Mucosa of stomach (tissue), 1 donor: ENCODE results near the gene ZMYND19.
A peak's percentile ranks its signal among the peaks of the same experiment; 100 is the strongest.
"Not testable (repeated sequence)": the region's sequence is repeated elsewhere in the genome, so short reads cannot be mapped to it uniquely, and the experiment has no call there.

Source experiments
- H3K27me3 ChIP-seq: one replicate; pipeline ENCODE4 v1.7.0; 2013; ENCODE audit warnings: mild to moderate bottlenecking, low read length; ENCODE audit not compliant: control insufficient read depth, insufficient read depth
- H3K36me3 ChIP-seq: one replicate; pipeline ENCODE4 v1.7.0; 2013; ENCODE audit warnings: low read length; ENCODE audit not compliant: control insufficient read depth, insufficient read depth
- H3K4me1 ChIP-seq: one replicate; pipeline ENCODE4 v1.7.0; 2013; ENCODE audit warnings: mild to moderate bottlenecking, low read length; ENCODE audit not compliant: control insufficient read depth, insufficient read depth
- H3K4me3 ChIP-seq: one replicate; pipeline ENCODE4 v1.7.0; 2013; ENCODE audit warnings: low read length
- H3K9ac ChIP-seq: one replicate; pipeline ENCODE4 v1.7.0; 2013; ENCODE audit warnings: mild to moderate bottlenecking, low read length, moderate library complexity
- H3K9me3 ChIP-seq: one replicate; pipeline ENCODE4 v1.7.0; 2013; ENCODE audit warnings: mild to moderate bottlenecking, low read length, moderate library complexity; ENCODE audit not compliant: control insufficient read depth
- donor health status: Pancreatic carcinoma.

The ZMYND19 gene

GRCh38 chr9:137590469-137591383 is at the start of gene ZMYND19:
ZMYND19 (minus strand) TSS chr9:137590512; CDS start chr9:137590263, 249 bp downstream.
- no peaks in the 10 kb centered on the region for H3K27me3 ChIP-seq
- peaks cover 4% of the 10 kb centered on the region for H3K36me3 ChIP-seq
- peaks cover 31% of the 10 kb centered on the region for H3K4me1 ChIP-seq
- no peaks in the 10 kb centered on the region for H3K9me3 ChIP-seq
- no peak within 1 kb of the TSS for H3K4me3 ChIP-seq
- peak within 1 kb of the TSS; percentile 64 for H3K9ac ChIP-seq

- H3K9me3 ChIP-seq = no peaks in the 10 kb centered on the region
- H3K27me3 ChIP-seq = no peaks in the 10 kb centered on the region
- H3K4me3 ChIP-seq = no peak overlapping the region
- peaks cover 10% of the 10 kb centered on the region for H3K4me1 ChIP-seq
- no peaks in the 10 kb centered on the region for H3K36me3 ChIP-seq
- H3K9ac ChIP-seq = peak overlapping the region; percentile 41
Measured at GRCh38 chr9:137639303-137640051, 49.2 kb upstream of the ZMYND19 start.

- Histone ChIP-seq H3K4me1 (peaks cover 10% of the 10 kb centered on the region), H3K27me3 (no peaks in the 10 kb centered on the region), H3K9ac (peak overlapping the region; percentile 41), H3K4me3 (no peak overlapping the region), H3K9me3 (no peaks in the 10 kb centered on the region), H3K36me3 (no peaks in the 10 kb centered on the region)
Measured at GRCh38 chr9:137638680-137639079, 48.4 kb upstream of the ZMYND19 start.

GRCh38 chr9:137634016-137634415 is 43.7 kb upstream of the ZMYND19 start:
- H3K9me3 ChIP-seq = no peaks in the 10 kb centered on the region
- no peaks in the 10 kb centered on the region for H3K27me3 ChIP-seq
- H3K36me3 ChIP-seq = no peaks in the 10 kb centered on the region
- peaks cover 3% of the 10 kb centered on the region for H3K4me1 ChIP-seq
- H3K9ac ChIP-seq = no peak overlapping the region
- H3K4me3 ChIP-seq = no peak overlapping the region

- Histone ChIP-seq H3K4me1 (no peaks in the 10 kb centered on the region), H3K27me3 (no peaks in the 10 kb centered on the region), H3K9ac (no peak overlapping the region), H3K4me3 (no peak overlapping the region), H3K36me3 (no peaks in the 10 kb centered on the region), H3K9me3 (no peaks in the 10 kb centered on the region)
Measured at GRCh38 chr9:137632230-137633161, 42.2 kb upstream of the ZMYND19 start.

- Histone ChIP-seq H3K9ac (no peak overlapping the region), H3K4me1 (no peaks in the 10 kb centered on the region), H3K27me3 (no peaks in the 10 kb centered on the region), H3K9me3 (no peaks in the 10 kb centered on the region), H3K36me3 (no peaks in the 10 kb centered on the region), H3K4me3 (no peak overlapping the region)
Measured at GRCh38 chr9:137631345-137632229, 41.3 kb upstream of the ZMYND19 start.

GRCh38 chr9:137630679-137631078 is 40.4 kb upstream of the ZMYND19 start:
- no peaks in the 10 kb centered on the region for H3K9me3 ChIP-seq
- H3K4me1 ChIP-seq = no peaks in the 10 kb centered on the region
- H3K9ac ChIP-seq = no peak overlapping the region
- H3K4me3 ChIP-seq = no peak overlapping the region
- H3K27me3 ChIP-seq = no peaks in the 10 kb centered on the region
- H3K36me3 ChIP-seq = no peaks in the 10 kb centered on the region

- H3K4me3 ChIP-seq = no peak overlapping the region
- no peaks in the 10 kb centered on the region for H3K4me1 ChIP-seq
- no peaks in the 10 kb centered on the region for H3K36me3 ChIP-seq
- no peaks in the 10 kb centered on the region for H3K9me3 ChIP-seq
- H3K9ac ChIP-seq = no peak overlapping the region
- H3K27me3 ChIP-seq = no peaks in the 10 kb centered on the region
Measured at GRCh38 chr9:137630126-137630525, 39.8 kb upstream of the ZMYND19 start.

- H3K9me3 ChIP-seq, H3K36me3 ChIP-seq, H3K4me3 ChIP-seq, H3K27me3 ChIP-seq, H3K9ac ChIP-seq, H3K4me1 ChIP-seq: not testable (repeated sequence)
Measured at GRCh38 chr9:137627406-137627805, 37.1 kb upstream of the ZMYND19 start.

- Histone ChIP-seq H3K4me3 (no peak overlapping the region), H3K4me1 (no peaks in the 10 kb centered on the region), H3K36me3 (no peaks in the 10 kb centered on the region), H3K9me3 (no peaks in the 10 kb centered on the region), H3K9ac (no peak overlapping the region), H3K27me3 (no peaks in the 10 kb centered on the region)
Measured at GRCh38 chr9:137626464-137626863, 36.2 kb upstream of the ZMYND19 start.

- H3K36me3 ChIP-seq, H3K27me3 ChIP-seq, H3K9me3 ChIP-seq, H3K9ac ChIP-seq, H3K4me3 ChIP-seq: not testable (repeated sequence)
- H3K4me1 ChIP-seq = peaks cover 17% of the 10 kb centered on the region
Measured at GRCh38 chr9:137622211-137622610, 31.9 kb upstream of the ZMYND19 start.
